HFF-Myc (cell line): Measurements from ENCODE around the gene SEMA3F.

Experiments used
- DNase-seq: peaks from one replicate; pipeline ENCODE4 v3.0.0-alpha.2; 2011; ENCODE audit warnings: low read depth; ENCODE audit errors: extremely low read depth
- H3K4me3 ChIP-seq: replicated peaks from 2 replicates; pipeline ENCODE4 v1.5.1; 2011; ENCODE audit warnings: low read depth, mild to moderate bottlenecking, control low read depth, low read length
- TF ChIP-seq, protein P1 (sequence below): IDR thresholded peaks from 2 replicates; pipeline ENCODE4 v1.5.1; 2012; ENCODE audit warnings: mild to moderate bottlenecking, low read depth, low read length, control low read depth; ENCODE audit errors: missing control alignments

SEMA3F gene

DNA sequence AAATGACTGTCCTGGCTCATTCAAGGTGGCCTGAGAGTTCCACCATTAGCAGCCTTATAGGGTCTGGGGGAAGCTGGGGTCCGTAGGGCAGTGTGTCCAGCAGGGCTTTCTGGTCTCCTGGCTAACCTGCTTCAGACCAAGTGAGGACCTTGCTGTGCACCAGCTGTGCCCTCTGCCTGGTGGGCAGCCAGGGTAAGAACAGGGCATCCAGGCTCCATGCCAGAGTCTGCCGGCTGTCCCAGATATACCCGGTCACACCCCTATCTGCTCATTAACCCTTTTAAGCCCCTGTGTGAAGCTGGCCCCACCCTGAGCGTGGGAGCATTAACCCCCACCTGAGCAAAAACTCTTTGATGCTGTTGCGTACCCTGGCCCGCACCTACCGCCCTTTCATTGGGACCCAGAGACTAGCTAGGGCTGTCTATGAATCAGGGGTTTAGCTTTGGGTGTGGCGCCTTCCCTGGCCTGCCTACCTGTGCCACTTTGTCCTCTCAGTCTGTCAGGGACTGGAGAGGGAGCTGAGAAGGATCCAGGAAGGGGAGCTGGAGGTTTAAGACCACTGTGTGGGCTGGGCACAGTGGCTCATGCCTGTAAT, 17.6 kb downstream of the SEMA3F start:
- TF ChIP-seq, protein P1, sequence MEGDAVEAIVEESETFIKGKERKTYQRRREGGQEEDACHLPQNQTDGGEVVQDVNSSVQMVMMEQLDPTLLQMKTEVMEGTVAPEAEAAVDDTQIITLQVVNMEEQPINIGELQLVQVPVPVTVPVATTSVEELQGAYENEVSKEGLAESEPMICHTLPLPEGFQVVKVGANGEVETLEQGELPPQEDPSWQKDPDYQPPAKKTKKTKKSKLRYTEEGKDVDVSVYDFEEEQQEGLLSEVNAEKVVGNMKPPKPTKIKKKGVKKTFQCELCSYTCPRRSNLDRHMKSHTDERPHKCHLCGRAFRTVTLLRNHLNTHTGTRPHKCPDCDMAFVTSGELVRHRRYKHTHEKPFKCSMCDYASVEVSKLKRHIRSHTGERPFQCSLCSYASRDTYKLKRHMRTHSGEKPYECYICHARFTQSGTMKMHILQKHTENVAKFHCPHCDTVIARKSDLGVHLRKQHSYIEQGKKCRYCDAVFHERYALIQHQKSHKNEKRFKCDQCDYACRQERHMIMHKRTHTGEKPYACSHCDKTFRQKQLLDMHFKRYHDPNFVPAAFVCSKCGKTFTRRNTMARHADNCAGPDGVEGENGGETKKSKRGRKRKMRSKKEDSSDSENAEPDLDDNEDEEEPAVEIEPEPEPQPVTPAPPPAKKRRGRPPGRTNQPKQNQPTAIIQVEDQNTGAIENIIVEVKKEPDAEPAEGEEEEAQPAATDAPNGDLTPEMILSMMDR, result no peak
- no peak overlapping the region for H3K4me3 ChIP-seq
- DNase-seq, result no peak

DNA sequence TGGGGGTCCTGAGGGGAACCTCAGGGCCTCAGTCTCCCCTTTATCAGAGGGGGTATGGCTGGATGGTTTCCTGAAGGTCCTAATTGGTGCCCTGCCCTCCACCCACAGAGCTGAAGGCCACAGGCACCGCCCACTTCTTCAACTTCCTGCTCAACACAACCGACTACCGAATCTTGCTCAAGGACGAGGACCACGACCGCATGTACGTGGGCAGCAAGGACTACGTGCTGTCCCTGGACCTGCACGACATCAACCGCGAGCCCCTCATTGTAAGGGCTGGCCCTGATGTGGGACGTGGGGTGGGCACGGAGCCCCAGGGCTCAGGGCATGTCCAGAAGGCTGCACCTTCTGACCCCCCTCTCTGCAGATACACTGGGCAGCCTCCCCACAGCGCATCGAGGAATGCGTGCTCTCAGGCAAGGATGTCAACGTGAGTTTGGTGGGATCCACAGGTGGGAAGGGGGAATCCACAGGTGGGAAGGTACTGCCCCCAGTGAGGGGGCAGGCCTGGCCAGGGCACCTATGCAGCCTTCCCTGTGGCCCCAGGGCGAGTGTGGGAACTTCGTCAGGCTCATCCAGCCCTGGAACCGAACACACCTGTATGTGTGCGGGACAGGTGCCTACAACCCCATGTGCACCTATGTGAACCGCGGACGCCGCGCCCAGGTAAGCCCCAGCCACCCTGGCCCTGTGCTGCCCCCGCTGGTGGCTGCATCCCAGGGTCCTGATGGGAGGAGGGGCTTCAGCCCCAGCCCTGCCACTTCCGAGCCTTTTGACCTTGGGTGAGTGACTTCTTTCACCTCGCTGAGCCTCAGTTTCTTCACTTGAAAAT, 18.8 kb downstream of the SEMA3F start:
- TF ChIP-seq, protein P1, result no peak
- H3K4me3 ChIP-seq, result no peak overlapping the region
- DNase-seq, result no peak

DNA sequence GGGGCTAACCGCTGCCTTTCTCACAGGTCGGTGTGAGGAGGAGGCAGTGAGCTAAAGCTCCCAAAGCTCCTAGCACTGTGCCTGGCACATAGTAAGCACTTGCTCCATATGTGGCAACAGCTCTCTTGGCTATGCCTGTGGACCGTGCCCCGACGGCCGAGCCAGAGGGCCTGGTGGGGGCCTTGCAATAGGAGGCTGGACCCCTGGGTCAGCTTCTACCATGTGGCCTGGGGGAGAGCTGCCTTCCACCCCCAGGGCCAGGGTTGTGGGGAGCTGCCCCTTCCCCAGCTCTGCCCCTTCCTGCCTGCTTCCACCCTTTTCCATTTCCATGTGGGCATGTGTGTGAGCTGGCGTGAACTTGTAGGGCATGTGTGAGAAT, 19.4 kb downstream of the SEMA3F start:
- no peak overlapping the region for H3K4me3 ChIP-seq
- TF ChIP-seq, protein P1, result no peak
- no peak for DNase-seq

DNA sequence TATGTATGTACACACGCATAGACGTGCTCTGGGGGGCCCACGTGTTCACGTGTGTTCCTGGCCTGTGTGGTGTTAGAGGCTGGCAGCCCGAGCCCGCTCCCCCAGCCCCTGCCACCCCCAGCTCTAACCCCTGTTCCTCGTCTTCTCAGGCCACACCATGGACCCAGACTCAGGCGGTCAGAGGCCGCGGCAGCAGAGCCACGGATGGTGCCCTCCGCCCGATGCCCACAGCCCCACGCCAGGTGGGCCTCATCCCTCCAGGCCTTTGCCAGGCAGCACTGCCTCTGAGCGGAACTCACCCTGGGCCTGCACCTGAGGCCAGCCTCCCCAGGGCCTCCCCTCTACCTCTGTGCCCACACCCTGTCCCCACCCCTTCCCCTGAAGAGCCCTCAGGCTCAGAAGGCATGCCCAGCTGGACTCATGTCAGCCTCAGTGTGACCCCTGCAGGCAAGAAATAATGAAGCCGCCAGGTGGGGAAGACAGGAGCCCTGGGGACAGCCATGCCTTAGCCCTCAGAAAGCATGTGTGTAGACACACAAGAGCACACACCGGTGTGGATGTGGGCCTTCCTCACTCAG, 19.9 kb downstream of the SEMA3F start:
- TF ChIP-seq, protein P1, result no peak
- no peak for DNase-seq
- no peak overlapping the region for H3K4me3 ChIP-seq

DNA sequence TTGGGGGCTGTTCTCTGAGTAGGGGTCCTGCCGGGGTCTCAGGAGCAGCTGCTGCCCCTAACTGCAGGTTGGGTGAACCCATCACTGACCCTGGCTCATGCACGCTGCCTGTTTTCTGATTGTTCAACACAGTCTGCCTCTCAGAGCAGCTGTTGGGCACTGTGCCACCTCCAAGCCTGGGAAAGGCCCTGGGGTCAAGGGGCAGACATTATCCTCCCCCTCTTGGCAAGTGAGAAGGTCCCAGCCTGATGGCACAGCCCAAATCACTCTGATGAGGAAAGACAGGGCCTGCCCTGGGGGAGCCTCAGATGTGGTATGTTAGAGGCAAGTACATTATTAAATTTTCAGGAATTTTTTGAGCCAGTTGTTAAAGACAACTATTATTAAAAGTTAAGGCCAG, 22.2 kb downstream of the SEMA3F start:
- H3K4me3 ChIP-seq, result no peak overlapping the region
- DNase-seq, result no peak
- TF ChIP-seq, protein P1, result no peak

DNA sequence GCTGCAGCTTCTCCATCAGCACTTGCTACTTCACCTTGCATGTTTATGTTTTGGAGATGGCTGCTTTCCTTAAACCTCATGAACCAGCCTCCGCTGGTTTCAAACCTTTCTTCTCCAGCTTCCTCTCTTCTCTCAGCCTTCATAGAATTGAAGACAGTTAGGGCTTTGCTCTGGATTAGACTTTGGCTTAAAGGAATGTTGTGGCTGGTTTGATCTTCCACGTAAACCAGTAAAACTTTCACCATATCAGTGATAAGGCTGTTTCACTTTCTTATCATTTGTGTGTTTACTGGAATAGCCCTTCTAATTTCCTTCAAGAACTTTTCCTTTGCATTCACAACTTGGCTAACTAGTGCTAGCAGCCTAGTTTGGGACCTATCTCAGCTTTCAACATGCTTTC, 24.6 kb downstream of the SEMA3F start:
- TF ChIP-seq, protein P1, result no peak
- no peak overlapping the region for H3K4me3 ChIP-seq
- DNase-seq, result no peak
